HG03457 (cell line): Measurements from ENCODE around the gene PSAPL1.

ENCODE experiments used
- ATAC-seq: cut with Tn5 transposase; IDR thresholded peaks from one replicate; pipeline ENCODE4 v1.9.1; 2021; ENCODE audit warnings: moderate number of reproducible peaks; ENCODE audit not compliant: unreplicated experiment

Gene PSAPL1, protein sequence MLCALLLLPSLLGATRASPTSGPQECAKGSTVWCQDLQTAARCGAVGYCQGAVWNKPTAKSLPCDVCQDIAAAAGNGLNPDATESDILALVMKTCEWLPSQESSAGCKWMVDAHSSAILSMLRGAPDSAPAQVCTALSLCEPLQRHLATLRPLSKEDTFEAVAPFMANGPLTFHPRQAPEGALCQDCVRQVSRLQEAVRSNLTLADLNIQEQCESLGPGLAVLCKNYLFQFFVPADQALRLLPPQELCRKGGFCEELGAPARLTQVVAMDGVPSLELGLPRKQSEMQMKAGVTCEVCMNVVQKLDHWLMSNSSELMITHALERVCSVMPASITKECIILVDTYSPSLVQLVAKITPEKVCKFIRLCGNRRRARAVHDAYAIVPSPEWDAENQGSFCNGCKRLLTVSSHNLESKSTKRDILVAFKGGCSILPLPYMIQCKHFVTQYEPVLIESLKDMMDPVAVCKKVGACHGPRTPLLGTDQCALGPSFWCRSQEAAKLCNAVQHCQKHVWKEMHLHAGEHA

DNA sequence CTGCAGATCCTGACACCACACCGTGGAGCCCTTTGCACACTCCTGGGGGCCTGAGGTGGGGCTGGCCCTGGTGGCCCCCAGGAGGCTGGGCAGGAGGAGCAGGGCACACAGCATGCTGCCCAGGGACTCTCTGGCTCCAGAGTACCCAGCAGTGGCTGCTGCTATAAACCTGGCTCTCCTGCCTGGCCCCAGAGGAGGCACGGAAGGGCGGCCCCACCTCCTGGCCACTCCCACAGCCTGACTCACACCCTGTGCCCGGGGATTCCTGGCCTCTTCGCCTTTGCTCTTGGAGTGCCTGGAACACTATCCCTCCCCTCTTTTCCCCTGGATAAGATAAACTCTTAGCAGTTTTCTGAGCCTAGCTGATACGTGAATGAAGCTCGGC lies at the start of gene PSAPL1:
Gene PSAPL1, minus strand, starts transcription at position 165 of the 385 bp plus-strand sequence. Its CDS starts 51 bp downstream, at position 114.
- no peak for ATAC-seq

DNA sequence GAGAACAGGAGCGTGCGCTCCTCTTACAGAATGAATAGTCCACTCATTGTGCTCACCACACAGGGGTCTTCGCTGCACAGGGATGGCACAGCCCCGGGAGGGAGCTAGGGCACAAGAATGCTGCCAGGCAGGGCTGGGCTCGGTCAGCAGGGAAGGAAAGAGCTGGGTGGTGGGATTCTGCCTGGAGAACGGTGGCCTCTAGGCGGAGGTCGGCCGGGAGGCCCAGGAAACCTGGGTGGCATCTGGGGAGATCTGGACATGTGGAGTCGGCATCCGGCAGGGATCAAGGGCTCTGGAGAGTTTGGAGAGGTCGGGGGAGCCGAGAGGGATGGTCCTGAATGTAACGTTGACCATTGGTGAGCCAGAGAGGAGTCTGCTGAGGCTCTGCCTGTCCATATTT lies 46.5 kb upstream of the PSAPL1 start:
- no peak for ATAC-seq

DNA sequence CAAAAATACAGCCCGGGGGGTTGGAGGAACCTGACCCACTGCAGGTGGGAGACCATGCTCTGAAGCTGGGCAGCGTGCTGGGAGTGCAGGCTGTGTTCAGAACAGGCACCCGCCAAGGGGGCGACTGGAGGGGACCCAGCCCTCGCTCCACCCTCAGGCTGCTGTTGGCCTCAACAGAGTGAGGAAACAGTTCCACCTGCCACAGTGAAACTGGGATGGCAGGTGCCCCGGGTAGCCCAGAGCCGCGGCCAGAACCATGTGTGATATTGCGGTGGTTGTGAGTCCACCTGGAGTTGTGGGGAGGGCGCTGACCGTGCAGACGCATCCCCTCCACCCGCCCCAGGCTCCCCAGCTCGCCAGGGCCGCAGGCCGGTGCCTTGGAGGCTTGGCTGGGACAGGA lies 45.7 kb upstream of the PSAPL1 start:
- no peak for ATAC-seq

DNA sequence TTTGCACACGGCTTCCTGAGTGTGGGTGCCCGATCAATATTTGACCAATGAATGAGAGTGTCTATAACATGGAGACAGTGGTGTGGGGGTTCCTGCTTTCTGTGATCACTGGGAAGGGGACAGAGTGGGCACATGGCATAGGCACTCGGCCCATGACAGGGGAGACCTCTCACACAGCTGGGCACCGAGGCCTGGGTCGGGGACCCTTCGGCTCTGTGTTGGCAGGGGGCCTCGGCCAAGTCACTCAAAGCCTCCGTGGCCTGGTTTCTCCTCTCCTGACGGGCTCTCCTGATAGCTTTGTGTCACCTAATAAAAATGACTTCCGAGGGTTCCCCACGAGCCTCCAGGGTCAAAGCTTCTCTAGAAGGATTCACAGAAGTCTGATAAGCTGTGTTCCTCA lies 43.9 kb upstream of the PSAPL1 start:
- no peak for ATAC-seq

DNA sequence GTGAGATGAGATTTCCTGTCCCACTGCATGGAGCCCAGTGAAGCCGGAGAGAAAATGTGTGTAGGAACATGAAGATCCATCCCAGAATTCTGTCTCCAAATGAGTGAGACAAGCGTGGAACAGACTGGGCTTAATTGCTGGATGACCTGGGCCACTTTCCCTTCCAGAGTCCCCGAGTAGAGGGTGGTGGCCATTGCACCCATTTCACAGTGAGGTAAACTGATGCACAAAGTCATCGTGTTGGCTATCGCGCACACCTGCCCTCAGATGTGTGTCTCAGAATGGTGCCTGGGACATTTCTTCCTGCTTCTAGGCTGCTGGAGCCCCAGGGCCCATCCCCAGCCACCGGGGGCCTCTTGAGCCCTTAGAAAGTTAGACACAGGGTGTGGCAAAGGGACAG lies 43.0 kb upstream of the PSAPL1 start:
- ATAC-seq: no peak

DNA sequence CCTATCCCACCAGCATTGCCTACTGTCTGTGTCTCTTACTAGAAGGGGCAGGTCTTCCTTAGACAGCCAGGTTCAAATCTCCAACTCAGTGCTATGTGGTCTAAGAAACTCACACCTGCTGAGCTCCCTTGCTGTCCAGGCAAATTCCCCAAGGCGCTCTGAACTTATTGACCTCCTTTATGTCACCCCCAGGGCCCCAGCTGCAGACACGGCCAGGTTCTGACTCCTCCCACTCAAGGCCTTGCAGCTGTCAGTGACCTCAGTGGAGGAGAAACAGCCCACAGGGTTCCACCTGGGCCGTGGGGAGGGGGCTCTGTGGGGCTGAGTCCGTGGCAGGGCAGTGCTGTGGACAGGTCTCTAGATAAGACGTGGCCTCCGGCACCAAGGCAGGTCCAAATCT lies 42.1 kb upstream of the PSAPL1 start:
- ATAC-seq: no peak

DNA sequence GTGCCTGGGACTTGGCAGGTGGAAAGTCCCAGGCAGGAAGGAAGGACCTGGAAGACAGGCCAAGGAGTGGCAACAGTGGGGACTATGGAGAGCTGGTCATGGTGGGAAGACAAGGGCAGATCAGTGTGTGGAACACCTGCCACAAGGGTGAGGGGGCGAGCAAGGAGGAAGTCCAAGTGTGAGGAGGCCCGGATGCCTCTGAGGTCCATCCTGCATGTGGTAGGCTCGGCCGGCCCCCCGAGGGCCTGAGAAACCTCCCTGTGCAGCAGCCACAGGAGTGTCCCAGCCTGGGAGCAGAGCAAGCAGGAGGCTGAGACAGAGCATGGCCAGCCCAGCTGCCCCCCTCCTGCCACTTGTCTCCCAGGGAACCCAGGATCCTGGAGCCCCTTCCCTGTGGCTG lies 40.5 kb upstream of the PSAPL1 start:
- no peak for ATAC-seq

DNA sequence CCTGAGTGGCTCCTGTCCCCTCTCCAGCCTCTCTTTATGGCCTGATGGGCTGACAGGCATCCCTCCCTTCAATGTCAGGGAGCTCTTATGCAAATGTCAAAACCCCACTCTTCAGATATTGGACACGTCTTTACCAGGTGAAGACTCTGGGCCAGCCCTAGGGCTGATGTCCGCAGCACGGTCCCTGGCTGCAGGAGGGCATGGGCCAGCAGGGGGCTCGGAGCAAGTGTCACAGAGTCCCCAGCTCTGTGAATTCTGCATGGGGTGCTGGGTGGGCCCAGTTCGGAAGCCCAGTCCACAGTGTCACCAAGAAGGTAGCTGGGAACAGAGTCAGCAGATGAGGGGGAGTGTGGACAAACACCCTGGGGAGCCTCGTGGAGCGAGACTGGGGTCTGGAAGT lies 39.6 kb upstream of the PSAPL1 start:
- ATAC-seq: no peak

DNA sequence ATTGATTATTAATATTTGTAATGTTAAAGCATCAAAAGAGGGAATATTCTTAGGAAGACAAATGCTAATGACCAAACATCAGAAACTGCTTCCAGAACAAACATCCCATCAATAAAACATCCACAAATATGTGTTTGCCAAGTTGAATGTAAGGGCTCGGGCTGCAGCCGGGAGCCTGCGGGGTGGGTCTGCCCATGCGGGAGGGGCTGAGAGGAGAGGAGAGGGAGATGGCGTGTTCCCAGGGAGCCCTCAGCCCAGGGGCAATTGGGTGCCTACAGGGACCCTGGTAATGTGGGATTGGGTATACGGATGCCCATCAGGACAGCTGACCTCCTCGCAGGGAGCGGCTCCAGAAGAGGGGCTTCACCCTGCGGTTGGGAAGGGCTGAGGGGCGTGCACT lies 38.4 kb upstream of the PSAPL1 start:
- no peak for ATAC-seq

DNA sequence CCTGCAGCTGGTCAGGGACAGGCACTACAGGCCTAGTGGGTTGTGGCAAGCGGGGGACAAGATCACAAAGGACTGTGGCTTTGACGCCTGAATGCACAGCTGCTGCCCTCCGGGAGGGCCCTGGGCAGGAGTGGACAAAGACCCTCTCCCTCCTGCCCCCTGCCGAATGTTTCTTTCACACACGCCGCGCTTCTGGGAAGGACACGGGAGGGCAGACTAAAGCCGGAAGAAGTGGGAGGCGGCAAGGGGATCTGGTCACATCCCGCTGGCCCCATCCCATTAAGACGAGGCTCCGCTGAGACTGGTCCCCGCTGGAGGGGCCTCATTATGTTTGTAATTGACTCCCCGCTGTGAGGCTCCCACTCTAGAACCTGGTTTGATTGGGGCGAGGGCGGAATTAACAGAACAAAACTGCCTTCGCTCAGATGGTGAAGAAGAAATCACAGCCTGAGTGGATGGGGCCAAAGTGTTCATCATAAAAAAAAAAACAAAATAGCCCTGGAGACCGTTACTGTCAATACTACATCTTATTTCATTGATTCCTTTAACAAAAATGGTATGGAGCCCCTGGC lies 37.8 kb upstream of the PSAPL1 start:
- ATAC-seq: no peak

DNA sequence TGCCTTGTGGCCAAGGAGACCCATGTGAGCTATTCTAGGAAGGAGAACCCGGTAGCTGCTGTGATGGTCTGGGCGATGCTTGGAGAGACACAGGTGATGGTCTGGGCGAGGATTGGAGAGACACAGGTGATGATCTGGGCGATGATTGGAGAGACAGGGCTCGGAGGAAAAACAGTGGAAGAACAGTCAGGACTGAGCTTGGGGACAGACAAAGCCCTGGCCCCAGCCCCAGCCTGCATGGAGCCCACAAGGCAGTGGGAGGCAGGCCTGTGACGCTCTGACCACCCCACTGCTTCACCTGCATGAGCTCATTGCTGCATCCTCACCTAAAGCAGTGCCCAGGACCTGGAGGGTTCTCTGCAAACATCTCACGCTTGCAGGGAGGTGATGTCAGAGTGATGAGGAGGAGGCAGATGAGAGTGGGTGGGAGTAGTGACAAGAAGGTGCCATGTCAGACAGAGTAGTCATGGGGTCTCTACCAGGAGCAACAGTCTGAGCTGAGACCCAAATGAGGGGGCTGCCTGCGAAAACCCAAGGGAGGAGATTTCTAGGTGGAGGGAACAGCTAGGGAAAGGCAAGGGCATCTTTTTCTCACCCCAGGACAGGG lies 35.9 kb upstream of the PSAPL1 start:
- ATAC-seq: no peak

DNA sequence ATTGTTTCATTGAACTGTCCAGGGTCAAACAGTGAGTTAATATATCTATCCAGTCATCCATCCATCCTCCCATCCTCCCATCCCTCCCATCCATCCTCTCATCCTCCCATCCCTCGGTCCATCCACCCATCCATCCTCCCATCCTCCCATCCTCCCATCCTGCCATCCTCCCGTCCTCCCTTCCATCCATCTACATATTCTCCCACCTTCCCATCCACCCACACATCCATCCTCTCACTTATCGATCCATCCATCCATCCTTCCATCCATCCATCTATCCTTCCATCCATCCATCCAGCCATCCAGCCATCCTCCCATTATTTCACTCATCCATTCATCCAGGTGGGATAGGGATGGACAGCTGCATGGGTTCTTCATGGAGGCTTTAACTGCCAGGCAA lies 35.4 kb upstream of the PSAPL1 start:
- no peak for ATAC-seq

DNA sequence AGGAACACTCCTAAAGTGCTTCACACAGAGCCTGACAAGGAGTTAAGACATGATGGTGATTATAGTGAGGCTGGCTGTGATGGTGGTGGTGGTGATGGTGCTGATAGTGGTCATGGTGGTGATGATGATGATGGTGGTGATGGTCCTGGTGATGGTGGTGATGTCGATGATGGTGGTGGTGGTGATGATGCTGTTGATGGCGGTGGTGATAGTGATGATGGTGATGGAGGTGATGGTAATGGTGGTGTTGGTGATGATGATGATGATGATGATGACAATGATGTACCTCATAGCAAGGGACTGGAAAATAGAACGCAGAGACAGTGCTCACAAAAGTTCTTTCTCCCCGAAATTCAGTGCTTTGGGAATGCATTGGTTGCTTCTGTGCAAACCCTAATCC lies 34.3 kb upstream of the PSAPL1 start:
- ATAC-seq: no peak

DNA sequence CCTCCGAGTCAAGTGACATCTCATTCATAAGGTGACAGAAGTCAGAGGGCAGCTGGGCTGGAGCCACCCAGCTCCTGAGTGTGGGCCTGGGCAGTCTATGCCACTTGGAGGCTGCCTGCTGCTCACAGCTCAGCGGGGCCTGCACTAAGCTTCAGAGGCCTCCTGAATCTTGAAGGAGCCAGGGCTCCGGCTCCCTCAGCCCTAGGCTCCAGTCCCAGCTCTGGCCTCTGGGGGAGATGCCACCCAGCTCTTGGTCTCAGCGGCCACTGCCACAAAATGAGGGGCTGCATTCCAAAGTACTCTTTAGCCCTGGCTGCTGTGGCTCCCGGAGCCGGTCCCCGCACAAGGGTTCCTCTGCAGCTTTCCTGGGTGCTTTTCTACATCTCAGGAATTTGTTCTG lies 32.7 kb upstream of the PSAPL1 start:
- ATAC-seq: no peak

DNA sequence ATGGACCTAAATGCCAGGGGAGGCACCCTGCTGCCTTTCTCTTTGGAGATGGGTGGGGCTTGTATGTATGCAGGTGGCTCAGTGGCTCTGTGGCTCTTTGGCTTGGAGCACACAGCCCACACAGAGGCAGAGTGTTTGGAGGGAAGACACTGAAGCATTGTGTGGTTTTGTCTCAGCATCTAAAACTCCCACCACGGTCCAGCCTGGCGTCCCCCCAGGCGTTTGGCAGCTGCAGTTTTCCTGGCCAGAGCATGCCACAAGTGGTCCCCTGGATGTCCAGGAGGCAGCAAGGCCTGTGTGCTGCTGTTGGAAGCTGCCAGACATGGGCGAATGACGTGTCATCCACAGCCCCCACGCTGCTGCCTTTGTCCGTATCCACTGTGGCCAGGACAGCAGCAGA lies 32.2 kb upstream of the PSAPL1 start:
- ATAC-seq: no peak

DNA sequence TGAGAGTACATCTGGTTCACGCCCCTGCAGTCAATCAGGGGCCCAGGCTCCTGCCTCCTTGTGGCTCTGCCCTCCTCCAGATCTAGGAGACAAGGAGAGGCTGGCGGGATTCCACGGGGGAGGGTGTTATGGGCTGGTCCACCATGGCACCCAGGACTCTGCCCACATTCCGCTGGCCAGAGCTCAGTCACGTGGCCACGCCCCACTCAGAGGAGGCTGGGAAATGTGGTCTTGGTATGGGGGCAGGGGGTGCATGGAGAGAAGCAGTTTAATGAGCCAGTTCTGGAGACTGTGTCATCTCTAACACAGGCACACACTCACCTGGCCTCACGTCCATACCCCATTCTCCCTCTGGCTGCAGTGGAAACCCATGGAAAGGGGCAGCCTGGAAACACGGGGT lies 31.5 kb upstream of the PSAPL1 start:
- no peak for ATAC-seq

DNA sequence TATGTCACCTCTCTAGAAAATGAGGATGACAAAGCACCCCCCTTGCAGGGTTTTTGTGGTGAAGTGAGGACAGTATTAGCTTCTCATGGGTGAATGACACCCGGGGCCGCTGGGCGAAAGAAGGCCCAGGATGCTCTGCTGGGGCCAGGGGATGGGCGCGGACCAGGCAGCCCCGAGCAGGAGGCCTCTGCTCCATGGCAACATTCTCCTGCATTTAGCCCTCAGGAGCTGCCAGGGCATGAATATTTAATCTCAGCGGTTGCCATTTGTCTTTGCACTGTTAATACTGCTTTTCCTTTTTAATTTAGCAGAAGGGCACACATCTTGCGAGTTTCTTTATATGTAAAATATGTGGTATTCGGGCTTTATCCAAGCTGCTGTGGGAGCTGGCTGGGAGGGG lies 30.3 kb upstream of the PSAPL1 start:
- ATAC-seq: no peak

DNA sequence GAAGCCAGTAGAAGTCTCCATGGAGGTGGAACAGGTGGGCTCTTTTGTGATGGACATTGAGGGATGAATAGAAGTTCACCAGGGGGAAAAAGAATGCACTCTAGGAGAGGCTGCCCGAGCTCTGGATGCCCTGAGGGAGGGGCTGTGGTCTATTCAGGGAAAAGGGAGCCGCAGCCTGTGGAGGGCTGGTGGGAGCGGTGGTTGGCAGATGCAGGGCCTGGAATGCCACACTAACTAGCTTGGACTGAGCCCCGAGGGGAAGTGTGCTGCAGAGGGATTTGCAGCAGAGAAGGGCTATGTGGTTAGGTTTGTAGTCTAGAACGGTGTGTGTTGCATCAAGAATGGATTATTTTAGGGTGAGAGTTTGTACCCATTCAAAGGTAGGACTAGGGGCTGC lies 29.5 kb upstream of the PSAPL1 start:
- no peak for ATAC-seq

DNA sequence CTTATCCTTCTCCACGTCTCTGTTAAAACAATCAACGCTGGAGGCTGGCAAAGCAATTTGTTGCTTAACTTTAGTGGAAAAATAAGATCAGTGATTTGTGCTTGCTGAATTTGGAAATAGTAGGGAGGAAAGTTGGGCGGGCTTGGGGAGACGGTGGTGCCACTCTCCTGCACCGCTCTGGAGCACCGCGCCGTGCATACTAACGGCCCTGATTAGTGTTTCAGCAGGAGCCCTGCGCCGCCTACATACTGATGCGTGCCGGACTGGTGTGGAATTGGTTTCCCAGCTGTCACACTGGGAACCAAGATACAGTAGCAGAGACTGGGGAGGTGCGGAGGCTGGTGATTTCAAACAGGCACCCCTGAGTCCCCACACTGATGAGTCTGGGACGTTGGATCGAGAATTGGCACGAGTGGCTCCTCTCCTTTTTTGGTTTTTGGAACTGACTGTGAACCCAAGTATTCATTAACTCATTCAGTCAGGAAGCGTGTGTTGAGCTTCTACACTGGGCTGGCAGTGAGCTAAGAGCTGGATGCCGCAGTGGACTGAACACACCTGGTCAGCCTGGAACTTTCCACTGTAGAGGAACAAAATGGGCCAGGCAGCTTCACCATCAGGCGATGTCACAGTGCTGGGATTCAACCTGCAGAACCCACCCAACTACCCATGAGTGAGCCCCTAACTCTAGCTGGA lies 29.0 kb upstream of the PSAPL1 start:
- ATAC-seq: no peak

DNA sequence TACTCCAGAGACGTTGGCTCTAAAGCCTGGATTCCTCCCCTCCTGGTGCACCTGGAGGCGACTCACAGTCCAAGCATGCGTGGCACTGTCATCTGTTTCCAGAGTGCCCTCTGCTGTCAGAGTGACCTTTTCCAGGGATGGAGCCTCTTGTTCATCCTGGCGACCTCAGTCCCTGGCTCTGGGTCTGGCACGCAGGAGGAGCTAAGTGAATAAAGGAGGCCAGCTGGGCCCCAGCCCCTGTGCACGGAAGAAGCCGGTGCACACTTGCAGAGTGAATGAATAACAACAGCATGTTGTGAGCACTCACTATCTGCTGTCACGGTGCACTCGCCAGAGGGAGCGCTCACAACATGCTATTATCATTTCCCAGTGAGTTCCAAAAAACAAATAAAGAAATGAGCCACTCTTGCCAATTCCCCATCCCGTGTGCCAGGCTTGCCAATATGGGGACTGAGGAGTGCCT lies 27.8 kb upstream of the PSAPL1 start:
- no peak for ATAC-seq

DNA sequence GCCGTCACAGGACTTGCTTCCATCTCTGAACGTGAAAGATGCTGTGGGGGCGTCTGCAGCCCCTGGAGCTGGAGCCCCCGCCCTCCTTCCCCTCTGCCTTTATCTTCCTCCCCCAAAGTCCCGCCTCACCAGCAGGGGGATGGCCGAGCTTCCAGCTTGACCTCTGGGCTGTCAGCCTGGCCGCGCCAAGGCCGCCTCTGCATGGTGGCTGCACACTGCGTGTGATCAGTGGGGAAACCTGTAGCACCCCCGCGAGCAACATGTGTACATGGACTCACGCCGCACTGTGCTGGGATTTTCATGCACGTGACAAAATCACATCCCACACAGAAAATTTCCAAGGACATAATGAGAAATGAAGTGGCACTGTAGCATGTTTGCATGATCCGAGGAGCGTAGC lies 26.5 kb upstream of the PSAPL1 start:
- ATAC-seq: no peak

DNA sequence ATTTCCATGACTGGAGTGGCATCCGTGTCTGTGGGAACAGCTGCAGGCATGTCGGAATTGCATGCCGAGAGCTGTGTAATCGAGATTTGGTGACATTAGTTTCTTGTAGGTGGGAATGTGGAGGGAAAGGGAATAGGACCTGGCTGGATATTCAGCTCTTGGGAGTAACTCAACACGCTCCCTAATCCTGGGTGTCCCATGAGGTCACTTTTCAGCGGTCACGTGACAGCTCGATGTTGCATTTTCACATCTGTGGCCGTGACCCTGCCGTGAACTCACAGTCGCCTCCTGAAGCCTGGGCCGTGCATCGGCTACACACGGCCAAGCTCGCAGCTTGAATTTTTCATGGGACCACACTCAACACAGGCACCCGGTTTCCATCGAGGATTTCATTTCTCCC lies 25.8 kb upstream of the PSAPL1 start:
- no peak for ATAC-seq
